K562 (cell line): Measurements from ENCODE around the gene COL9A3. TPM values are rescaled to one million over a fixed set of nuclear protein-coding genes. Genes with fewer than 3 reads are reported as not detected.
A peak's percentile ranks its signal among the peaks of the same experiment; 100 is the strongest.

Experiments used
- ATAC-seq: fragments of 200-7000 bp; cut with Tn5 transposase; 3 replicates; pipeline ENCODE4 v1.9.1; 2020; ENCODE audit warnings: moderate library complexity
- BruUV-seq: library from RNA; stranded (reverse); fragments of 400-500 nt; replicated peaks from 2 replicates; lab custom pipeline; 2021; lab: Mats Ljungman, UMichigan
- CTCF ChIA-PET: fragments of 300-600 bp; formaldehyde crosslinking; extraction: SDS; loops from one replicate; lab custom pipeline; 2021; ENCODE audit warnings: low intra/inter-chr PET ratio; lab: Yijun Ruan, JAX
- POLR2A ChIA-PET: fragments of 300-600, 350-650 bp; sonication (Branson Sonifier 250); formaldehyde crosslinking; extraction: SDS; loops from one replicate; lab custom pipeline; 2021; ENCODE audit warnings: antibody characterized with exemption, inconsistent platforms; lab: Yijun Ruan, JAX
- DNase-seq, 4 experiments: peaks; one replicate each; pipeline versions ENCODE4 v3.0.0 to v3.0.0-alpha.2; 2011 to 2018; ENCODE audit warnings: low spot score in 3 of 4, mixed read lengths in 3 of 4; ENCODE audit errors: extremely low read depth in 1 of 4
- FAIRE-seq: peaks from 2 replicates; lab custom pipeline; 2011; peaks lifted over from hg19 to GRCh38; lab: Jason Lieb, UNC
- H2AFZ ChIP-seq: 2 replicates; pipeline ENCODE4 v1.6.0; 2011; ENCODE audit warnings: low read depth, low read length, control low read depth, inconsistent platforms
- H3K27ac ChIP-seq: fragments of 200-600 bp; 3 replicates; pipeline ENCODE4 v1.8.0; 2011; ENCODE audit warnings: low read depth, mild to moderate bottlenecking, control low read depth, inconsistent platforms, low read length, moderate library complexity, mixed read lengths; ENCODE audit errors: extremely low read depth
- H3K27me3 ChIP-seq, 2 experiments: fragments of 300-600 bp in 1 of 2; 2 replicates in 1 of 2; 3 replicates in 1 of 2; pipeline versions ENCODE4 v1.6.0 to v1.8.0; 2011; ENCODE audit warnings: inconsistent platforms in 2 of 2, low read length in 2 of 2, mild to moderate bottlenecking in 1 of 2, mixed read lengths in 1 of 2, moderate library complexity in 1 of 2; ENCODE audit not compliant: control insufficient read depth in 2 of 2, insufficient read depth in 2 of 2
- H3K36me3 ChIP-seq: fragments of 300-600 bp; 3 replicates; pipeline ENCODE4 v1.8.0; 2011; ENCODE audit warnings: mild to moderate bottlenecking, low read length, inconsistent platforms; ENCODE audit not compliant: control insufficient read depth, insufficient read depth
- H3K4me1 ChIP-seq, 2 experiments: fragments of 200-600 bp in 1 of 2; replicated peaks in 1 of 2; 2 replicates in 1 of 2; 3 replicates in 1 of 2; pipeline versions ENCODE4 v1.5.1 to v1.8.0; 2011; ENCODE audit warnings: inconsistent platforms in 2 of 2, low read length in 2 of 2, mild to moderate bottlenecking in 1 of 2, mixed read lengths in 1 of 2, moderate library complexity in 1 of 2; ENCODE audit not compliant: control insufficient read depth in 2 of 2, insufficient read depth in 2 of 2
- H3K4me2 ChIP-seq: 2 replicates; pipeline ENCODE4 v1.6.1; 2011; ENCODE audit warnings: low read length, control low read depth, inconsistent platforms, mixed read lengths; ENCODE audit not compliant: insufficient read depth
- H3K4me3 ChIP-seq: fragments of 200-600 bp; sonication (generic), shearing (Covaris generic); 2 replicates; pipeline ENCODE4 v1.5.1; 2016; ENCODE audit warnings: control low read depth, inconsistent platforms
- H3K79me2 ChIP-seq: fragments of 200-600 bp; 3 replicates; pipeline ENCODE4 v1.8.0; 2011; ENCODE audit warnings: low read length, inconsistent platforms; ENCODE audit not compliant: control insufficient read depth, insufficient read depth
- H3K9ac ChIP-seq, 2 experiments: 2 replicates each; pipeline versions ENCODE4 v1.6.0 to v1.6.1; 2011; ENCODE audit warnings: low read depth in 2 of 2, low read length in 2 of 2, control low read depth in 1 of 2, inconsistent platforms in 1 of 2, mild to moderate bottlenecking in 1 of 2, mixed read lengths in 1 of 2; ENCODE audit not compliant: insufficient read depth in 1 of 2
- H3K9me1 ChIP-seq: one replicate; pipeline ENCODE4 v1.6.0; 2011; ENCODE audit warnings: inconsistent platforms, mild to moderate bottlenecking, low read length, moderate library complexity; ENCODE audit not compliant: control insufficient read depth, insufficient read depth
- H3K9me3 ChIP-seq: replicated peaks from 2 replicates; pipeline ENCODE4 v1.5.1; 2011; ENCODE audit warnings: low read depth, low read length, inconsistent platforms; ENCODE audit not compliant: control insufficient read depth, insufficient read depth
- H4K20me1 ChIP-seq: replicated peaks from 2 replicates; pipeline ENCODE4 v1.6.1; 2011; ENCODE audit warnings: low read length, inconsistent platforms, mixed read lengths; ENCODE audit not compliant: control insufficient read depth, insufficient read depth
- ATF4 ChIP-seq: fragments of 450-650 bp; formaldehyde crosslinking; IDR thresholded peaks from 2 replicates; pipeline ENCODE4 v1.4.0; 2022; ENCODE audit warnings: mild to moderate bottlenecking, moderate library complexity
- BCL6 ChIP-seq: fragments of 250-450 bp; sonication (Bioruptor Pico); IDR thresholded peaks from 2 replicates; pipeline ENCODE4 v1.4.0; 2020
- E2F8 ChIP-seq: fragments of 450-650 bp; IDR thresholded peaks from 2 replicates; pipeline ENCODE4 v1.7.1; 2018; ENCODE audit warnings: mild to moderate bottlenecking, low read depth; ENCODE audit not compliant: partially characterized antibody
- NELFE ChIP-seq: IDR thresholded peaks from 2 replicates; pipeline ENCODE4 v1.6.1; 2011; ENCODE audit warnings: mild to moderate bottlenecking; ENCODE audit not compliant: insufficient read depth, insufficient read length
- NONO ChIP-seq, 2 experiments: fragments of 200-400 bp in 1 of 2; fragments of 450-650 bp in 1 of 2; formaldehyde crosslinking in 1 of 2; IDR thresholded peaks; 2 replicates each; pipeline ENCODE4 v1.6.1; 2017; ENCODE audit warnings: low read depth in 2 of 2, mild to moderate bottlenecking in 2 of 2, moderate library complexity in 2 of 2, low read length in 1 of 2
- PHB2 ChIP-seq: fragments of 450-650 bp; IDR thresholded peaks from 2 replicates; pipeline ENCODE4 v1.6.1; 2017; ENCODE audit warnings: low read depth
- PHF8 ChIP-seq: fragments of 200-600 bp; sonication (generic); IDR thresholded peaks from 2 replicates; pipeline ENCODE4 v1.6.1; 2012; ENCODE audit warnings: mixed run types, mild to moderate bottlenecking, inconsistent platforms, low read length, moderate library complexity, borderline replicate concordance
- SETDB1 ChIP-seq: IDR thresholded peaks from one replicate; pipeline ENCODE4 v1.6.1; 2012; ENCODE audit warnings: low read length, control low read depth, inconsistent platforms
- SMAD4 ChIP-seq: fragments of 250-450 bp; sonication (Bioruptor Pico); conservative IDR thresholded peaks from 2 replicates; pipeline ENCODE4 v1.8.0; 2021; ENCODE audit warnings: inconsistent platforms, mild to moderate bottlenecking, moderate library complexity
- YY1 ChIP-seq, 3 experiments: IDR thresholded peaks; 2 replicates each; pipeline ENCODE4 v1.6.1; 2011; ENCODE audit warnings: low read length in 2 of 3, mild to moderate bottlenecking in 2 of 3, moderate library complexity in 2 of 3, borderline replicate concordance in 1 of 3, control low read depth in 1 of 3, low read depth in 1 of 3; ENCODE audit not compliant: insufficient read depth in 3 of 3, insufficient replicate concordance in 2 of 3, control insufficient read depth in 1 of 3, insufficient read length in 1 of 3; ENCODE audit errors: extremely low read depth in 1 of 3
- ZNF24 ChIP-seq: fragments of 450-650 bp; IDR thresholded peaks from 2 replicates; pipeline ENCODE4 v1.6.1; 2016
- ZNF3 ChIP-seq: fragments of 250-450 bp; sonication (Bioruptor Pico); IDR thresholded peaks from 2 replicates; pipeline ENCODE4 v1.5.0; 2021; ENCODE audit warnings: mild to moderate bottlenecking, moderate library complexity
- ZNF398 ChIP-seq: fragments of 250-450 bp; sonication (Bioruptor Pico); IDR thresholded peaks from 2 replicates; pipeline ENCODE4 v1.8.0; 2021; ENCODE audit warnings: moderate library complexity, mild to moderate bottlenecking, inconsistent platforms
- ZNF77 ChIP-seq: fragments of 250-450 bp; sonication (Bioruptor Pico); IDR thresholded peaks from 2 replicates; pipeline ENCODE4 v1.5.0; 2020
- WGBS: fragments of 100-300 bp; shearing (Covaris generic); methylation state at CpG from one replicate; pipeline ENCODE4 v1.1.6; 2016; ENCODE audit warnings: low coverage, mixed read lengths; ENCODE audit not compliant: insufficient coverage; ENCODE audit errors: missing lambda C conversion rate; 5-methylcytosine and 5-hydroxymethylcytosine counted together
- in situ Hi-C: fragments of 300-500 bp; cut with MboI; formaldehyde crosslinking; loops from 4 replicates; pipeline ENCODE4 v1.15.0; 2018; ENCODE audit warnings: inconsistent platforms, mixed read lengths
- intact Hi-C: fragments of 100-400 bp; cut with micrococcal nuclease; formaldehyde crosslinking; loops from 2 replicates; pipeline ENCODE4 v1.14.2; 2022
- polyA plus RNA-seq, 8 experiments: library from polyadenylated mRNA; depleted of rRNA in 4 of 8; stranded (reverse) in 5 of 8; unstranded in 3 of 8; fragments of >200 nt; fragmentation: Nextera tagmentation in 2 of 8; fragmentation: Illumina TruSeq in 1 of 8; extraction: Ambion mirVana in 2 of 8; extraction: Trizol in 1 of 8; gene quantifications; 2 replicates each; pipeline versions ENCODE4 v1.2.1 to v1.2.3, GENCODE V29; 2011 to 2014; ENCODE audit warnings: inconsistent platforms in 1 of 8, missing spikeins in 1 of 8
- total RNA-seq, 7 experiments: library from RNA; depleted of rRNA in 6 of 7; stranded (reverse); fragments of >200 nt in 6 of 7; fragmentation: Illumina TruSeq in 2 of 7; extraction: Trizol in 2 of 7; gene quantifications; 2 replicates each; pipeline versions ENCODE4 v1.2.1 to v1.2.3, GENCODE V29; 2011 to 2021; ENCODE audit warnings: low replicate concordance in 1 of 7

COL9A3 gene
- total and polyA plus RNA-seq, 9 of the 15 experiments (the other 6 are each of a cell fraction or from before 2014, with no cell fraction given) = 0.14 to 3.6 (median 0.88) TPM; not detected in 1

GRCh38 chr20:62860924-62861691 is 44.3 kb downstream of the COL9A3 start:
- Histone ChIP-seq H3K4me2 (peak overlapping the region; percentile 78), H2AFZ (peak overlapping the region; percentile 84; the same call in 1 of the 2 replicates), H3K4me3 (peak overlapping the region; percentile 49), H3K9ac (peak overlapping the region; percentile 50 to 95; a peak in 3 of 4 replicates), H3K27ac (peak overlapping the region; percentile 78; the same call in 2 of the 3 replicates), H3K9me1 (no peaks in the 10 kb centered on the region), H3K79me2 (peaks cover 23% of the 10 kb centered on the region), H3K27me3 (no peaks in the 10 kb centered on the region), H3K9me3 (no peaks in the 10 kb centered on the region), H4K20me1 (0 out of 2 replicates have a peak, but pooled peaks cover 7% of the 10 kb centered on the region), H3K36me3 (peaks cover 26% of the 10 kb centered on the region), H3K4me1 (peaks cover 13 to 33% of the 10 kb centered on the region in 2 experiments; a peak in 4 of 5 replicates)
- in situ Hi-C loops (no loop called here), intact Hi-C loops (no loop called here)
- ATAC-seq = no peak
- ChIA-PET POLR2A (interaction anchor here (0.7 to 2.1 kb wide), 5 partner anchors 9 to 66 kb away, joined by 3 to 13 read pairs (median 4); no protein-coding TSS in a partner anchor), CTCF (no interaction called here)
- no TSS peak for BruUV-seq
- under 1% methylated on average over 53 of the region's 129 CpGs for WGBS
- FAIRE-seq = no peak
- peak; percentile 27 to 64 (median 52) for DNase-seq
- TF ChIP-seq NELFE (no peak), E2F8 (no peak), ZNF398 (CRISPR knock-in tag) (no peak), PHB2 (no peak), YY1 (IDR thresholded peaks at IDR 0.05; ENCODE audit: borderline replicate concordance in 1 of 3, control insufficient read depth in 1 of 3, extremely low read depth in 1 of 3, insufficient read depth in 3 of 3, insufficient read length in 1 of 3, insufficient replicate concordance in 2 of 3, low read depth in 1 of 3, low read length in 2 of 3) (peak in 1 of 3 experiments; percentile 36), ZNF24 (peak; percentile 15; the same call in 1 of the 2 replicates), ATF4 (CRISPR knock-in tag) (no peak), SETDB1 (no peak), BCL6 (CRISPR knock-in tag) (no peak), ZNF3 (CRISPR knock-in tag) (no peak), SMAD4 (CRISPR knock-in tag) (peak; percentile 73; the same call in 1 of the 2 replicates), NONO (IDR thresholded peaks at IDR 0.05; ENCODE audit: low read depth in 2 of 2, low read length in 1 of 2) (0 out of 4 replicates have a peak, but pooled peaks of 1 of the 2 experiments have one; percentile 23), PHF8 (peak; percentile 31; the same call in 1 of the 2 replicates), ZNF77 (CRISPR knock-in tag) (no peak)
